D721Med (cell line): ENCODE data around the gene SLC6A1.

ENCODE experiments used
- DNase-seq: peaks from one replicate; pipeline ENCODE4 v3.0.0; 2011; ENCODE audit warnings: low spot score; ENCODE audit not compliant: insufficient read length
- FAIRE-seq: peaks from 2 replicates; lab custom pipeline; 2011; peaks lifted over from hg19 to GRCh38; lab: Jason Lieb, UNC
- CTCF ChIP-seq: IDR thresholded peaks from 2 replicates; pipeline ENCODE4 v1.5.1; 2012; ENCODE audit warnings: mild to moderate bottlenecking, control low read depth; ENCODE audit not compliant: insufficient read depth; ENCODE audit errors: missing control alignments

The SLC6A1 gene

DNA sequence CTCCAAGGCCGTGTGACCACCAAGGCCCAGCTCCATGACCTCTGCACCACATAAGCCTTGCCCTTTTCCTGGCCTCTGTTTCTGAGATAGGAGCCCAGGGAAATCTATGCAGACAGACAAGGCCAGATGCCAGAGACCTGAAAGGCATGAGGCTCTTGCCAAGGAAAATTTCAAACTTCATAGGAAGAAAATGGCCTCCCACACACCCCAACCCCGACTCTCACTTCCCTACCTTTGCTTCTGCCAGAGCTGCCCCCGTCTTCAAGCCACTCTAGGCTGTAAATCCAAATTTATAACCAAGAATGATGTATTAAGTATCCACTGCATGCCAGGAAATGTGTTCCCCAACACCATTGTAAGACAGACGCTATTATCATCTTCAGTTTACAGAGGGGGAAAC lies 96.3 kb downstream of the SLC6A1 start:
- DNase-seq = no peak
- TF ChIP-seq CTCF = no peak
- FAIRE-seq = no peak
